Measurements from ENCODE around the gene CARS2.
"Not testable (repeated sequence)": the region's sequence is repeated elsewhere in the genome, so short reads cannot be mapped to it uniquely, and the experiment has no call there.

CARS2 gene

GRCh38 chr13:110683203-110683883 lies 22.6 kb downstream of the CARS2 start:
- in situ Hi-C loops (cut with MboI; ENCODE audit: low sequenced_read_pairs): no loop called here

- in situ Hi-C loops (cut with MboI; ENCODE audit: low sequenced_read_pairs): no loop called here
These were observed 23.2 kb downstream of the CARS2 start for GRCh38 chr13:110682746-110683145.

- in situ Hi-C loops (cut with MboI; ENCODE audit: low sequenced_read_pairs): no loop called here
These were observed 23.9 kb downstream of the CARS2 start for GRCh38 chr13:110681868-110682550.

GRCh38 chr13:110680852-110681251 lies 25.1 kb downstream of the CARS2 start:
- in situ Hi-C loops (cut with MboI; ENCODE audit: low sequenced_read_pairs): no loop called here

- in situ Hi-C loops (cut with MboI; ENCODE audit: low sequenced_read_pairs): no loop called here
These were observed 28.0 kb downstream of the CARS2 start for GRCh38 chr13:110677731-110678545.

- in situ Hi-C loops (cut with MboI; ENCODE audit: low sequenced_read_pairs): no loop called here
These were observed 29.0 kb downstream of the CARS2 start for GRCh38 chr13:110676595-110677587.

GRCh38 chr13:110669814-110670213 lies 36.1 kb downstream of the CARS2 start:
- in situ Hi-C loops (cut with MboI; ENCODE audit: low sequenced_read_pairs): not testable (repeated sequence)

GRCh38 chr13:110669036-110669435 lies 36.9 kb downstream of the CARS2 start:
- in situ Hi-C loops (cut with MboI; ENCODE audit: low sequenced_read_pairs): no loop called here

GRCh38 chr13:110666255-110666533 lies 39.7 kb downstream of the CARS2 start:
- in situ Hi-C loops (cut with MboI; ENCODE audit: low sequenced_read_pairs): no loop called here

- in situ Hi-C loops (cut with MboI; ENCODE audit: low sequenced_read_pairs): no loop called here
These were observed 40.2 kb downstream of the CARS2 start for GRCh38 chr13:110665491-110666254.

GRCh38 chr13:110664673-110665072 lies 41.2 kb downstream of the CARS2 start:
- in situ Hi-C loops (cut with MboI; ENCODE audit: low sequenced_read_pairs): no loop called here

- in situ Hi-C loops (cut with MboI; ENCODE audit: low sequenced_read_pairs): no loop called here
These were observed 41.9 kb downstream of the CARS2 start for GRCh38 chr13:110664041-110664440.

GRCh38 chr13:110663491-110663890 lies 42.4 kb downstream of the CARS2 start:
- in situ Hi-C loops (cut with MboI; ENCODE audit: low sequenced_read_pairs): no loop called here

- in situ Hi-C loops (cut with MboI; ENCODE audit: low sequenced_read_pairs): no loop called here
These were observed 43.0 kb downstream of the CARS2 start for GRCh38 chr13:110662777-110663443.

GRCh38 chr13:110662091-110662490 lies 43.8 kb downstream of the CARS2 start:
- in situ Hi-C loops (cut with MboI; ENCODE audit: low sequenced_read_pairs): no loop called here

- in situ Hi-C loops (cut with MboI; ENCODE audit: low sequenced_read_pairs): no loop called here
These were observed 44.7 kb downstream of the CARS2 start for GRCh38 chr13:110661256-110661655.

- in situ Hi-C loops (cut with MboI; ENCODE audit: low sequenced_read_pairs): not testable (repeated sequence)
These were observed 47.6 kb downstream of the CARS2 start for GRCh38 chr13:110658218-110658911.

GRCh38 chr13:110657196-110657595 lies 48.7 kb downstream of the CARS2 start:
- in situ Hi-C loops (cut with MboI; ENCODE audit: low sequenced_read_pairs): no loop called here

- in situ Hi-C loops (cut with MboI; ENCODE audit: low sequenced_read_pairs): no loop called here
These were observed 52.1 kb downstream of the CARS2 start for GRCh38 chr13:110653851-110654250.

Measured in HL-60/S4 treated with retinoic acid at 250 ng/mL for 4 days and 3 days (cell line).